SU-DHL-6 (cell line): ENCODE data around the gene ECHDC1.

Source experiments
- H2AFZ ChIP-seq: fragments of 200-600 bp; sonication (generic); 2 replicates; pipeline ENCODE4 v1.6.1; 2014; ENCODE audit warnings: low read depth, mild to moderate bottlenecking, moderate library complexity, mixed read lengths, antibody characterized with exemption, low read length; ENCODE audit not compliant: severe bottlenecking
- H3F3A ChIP-seq: fragments of 200-600 bp; shearing (Covaris generic); 2 replicates; pipeline ENCODE4 v1.6.0; 2016; ENCODE audit warnings: antibody characterized with exemption, mild to moderate bottlenecking; ENCODE audit not compliant: insufficient read depth
- H3K27ac ChIP-seq: fragments of 200-600 bp; sonication (generic); 2 replicates; pipeline ENCODE4 v1.5.1; 2016; ENCODE audit warnings: low read depth, mild to moderate bottlenecking, low read length, moderate library complexity, mixed read lengths
- H3K27me3 ChIP-seq: fragments of 200-600 bp; sonication (generic), shearing (Covaris generic); 2 replicates; pipeline ENCODE4 v1.6.0; 2014; ENCODE audit warnings: mild to moderate bottlenecking, low read length
- H3K36me3 ChIP-seq: fragments of 200-600 bp; sonication (generic); 2 replicates; pipeline ENCODE4 v1.6.1; 2014; ENCODE audit warnings: mild to moderate bottlenecking, low read length, mixed read lengths
- H3K4me2 ChIP-seq: fragments of 300-600, 200-600 bp; shearing (Covaris generic), sonication (generic); 2 replicates; pipeline ENCODE4 v1.6.0; 2014; ENCODE audit warnings: low read length, low read depth, mild to moderate bottlenecking; ENCODE audit not compliant: poor library complexity, severe bottlenecking
- H3K4me3 ChIP-seq: fragments of 200-600 bp; sonication (generic); 2 replicates; pipeline ENCODE4 v1.5.1; 2014; ENCODE audit warnings: antibody characterized with exemption, low read length, mild to moderate bottlenecking, mixed read lengths; ENCODE audit not compliant: insufficient read depth, poor library complexity, severe bottlenecking
- H3K79me2 ChIP-seq: fragments of 200-600 bp; sonication (generic); 2 replicates; pipeline ENCODE4 v1.6.1; 2014; ENCODE audit warnings: mild to moderate bottlenecking, low read length, moderate library complexity; ENCODE audit not compliant: insufficient read depth
- H3K9ac ChIP-seq: fragments of 200-600 bp; sonication (generic); 2 replicates; pipeline ENCODE4 v1.7.0; 2014; ENCODE audit warnings: mild to moderate bottlenecking, low read length
- H3K9me2 ChIP-seq: fragments of 200-600 bp; sonication (generic); replicated peaks from 2 replicates; pipeline ENCODE4 v1.6.1; 2014; ENCODE audit warnings: low read length; ENCODE audit not compliant: insufficient read depth
- H3K9me3 ChIP-seq: fragments of 200-600 bp; sonication (generic); 2 replicates; pipeline ENCODE4 v1.6.1; 2014; ENCODE audit warnings: low read length, mixed read lengths; ENCODE audit not compliant: insufficient read depth
- H4K20me1 ChIP-seq: fragments of 200-600 bp; sonication (generic); 2 replicates; pipeline ENCODE4 v1.6.1; 2014; ENCODE audit warnings: low read depth, mild to moderate bottlenecking, antibody characterized with exemption, low read length, moderate library complexity, mixed read lengths
- CTCF ChIP-seq: fragments of 200-600 bp; sonication (generic); IDR thresholded peaks from one replicate; pipeline ENCODE4 v1.5.1; 2017; ENCODE audit warnings: antibody characterized with exemption, mild to moderate bottlenecking, low read length, moderate library complexity; ENCODE audit not compliant: insufficient read depth, poor library complexity, severe bottlenecking
- EZH2phosphoT487 ChIP-seq: fragments of 200-600 bp; sonication (generic), shearing (Covaris generic); conservative IDR thresholded peaks from 2 replicates; pipeline ENCODE4 v1.6.1; 2018; ENCODE audit warnings: mild to moderate bottlenecking, antibody characterized with exemption, low read length, moderate library complexity, mixed read lengths

The ECHDC1 gene

DNA sequence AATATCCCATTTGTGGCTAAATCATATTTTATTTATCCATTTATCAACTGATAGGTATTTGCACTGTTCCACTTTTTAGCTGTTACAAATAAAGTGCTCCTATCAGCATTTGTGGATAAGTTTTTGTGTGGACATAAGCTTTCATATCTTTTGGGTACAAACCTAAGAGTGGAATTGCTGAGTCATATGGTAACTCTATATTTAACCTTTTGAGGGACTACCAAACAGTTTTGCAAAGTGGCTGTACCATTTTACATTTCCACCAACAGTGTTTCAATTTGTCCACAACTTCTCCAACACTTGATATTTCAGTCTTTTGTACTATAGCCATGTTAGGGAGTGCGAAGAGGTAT is 23.6 kb upstream of the ECHDC1 start:
- Histone ChIP-seq H3K4me2 (no peak overlapping the region), H3K9ac (no peak overlapping the region), H3K4me3 (no peak overlapping the region)

GRCh38 chr6:127366282-127367022 is 23.0 kb upstream of the ECHDC1 start:
- no peaks in the 10 kb centered on the region for H3K27me3 ChIP-seq
- TF ChIP-seq EZH2phosphoT487, result no peak
- no peak for TF ChIP-seq CTCF
- no peaks in the 10 kb centered on the region; the same call in 1 of the 2 replicates for H3K36me3 ChIP-seq
- no peak overlapping the region for H3K4me2 ChIP-seq
- no peak overlapping the region for H3K27ac ChIP-seq
- H3K4me3 ChIP-seq, result no peak overlapping the region
- H2AFZ ChIP-seq, result no peak overlapping the region
- H3K9me3 ChIP-seq, result no peaks in the 10 kb centered on the region; the same call in 1 of the 2 replicates
- H3K79me2 ChIP-seq, result no peaks in the 10 kb centered on the region
- H3K9me2 ChIP-seq, result no peaks in the 10 kb centered on the region
- H3K9ac ChIP-seq, result no peak overlapping the region
- no peaks in the 10 kb centered on the region for H4K20me1 ChIP-seq
- no peaks in the 10 kb centered on the region for H3F3A ChIP-seq

More for the DNA sequence above, 23.6 kb upstream of the ECHDC1 start:
- Histone ChIP-seq H3K36me3 (no peaks in the 10 kb centered on the region; the same call in 1 of the 2 replicates), H3F3A (no peaks in the 10 kb centered on the region), H4K20me1 (no peaks in the 10 kb centered on the region), H3K9me2 (no peaks in the 10 kb centered on the region), H2AFZ (no peak overlapping the region), H3K9me3 (no peaks in the 10 kb centered on the region; the same call in 1 of the 2 replicates), H3K79me2 (no peaks in the 10 kb centered on the region), H3K27ac (no peak overlapping the region), H3K27me3 (no peaks in the 10 kb centered on the region)
- TF ChIP-seq CTCF (no peak), EZH2phosphoT487 (no peak)

GRCh38 chr6:127365874-127366273 is 22.5 kb upstream of the ECHDC1 start:
- H2AFZ ChIP-seq, result no peak overlapping the region
- H3K27me3 ChIP-seq, result no peaks in the 10 kb centered on the region
- H3K9me3 ChIP-seq, result no peaks in the 10 kb centered on the region
- no peaks in the 10 kb centered on the region for H3K9me2 ChIP-seq
- H4K20me1 ChIP-seq, result no peaks in the 10 kb centered on the region
- no peak overlapping the region for H3K4me3 ChIP-seq
- no peak overlapping the region for H3K4me2 ChIP-seq
- no peaks in the 10 kb centered on the region; the same call in 1 of the 2 replicates for H3K36me3 ChIP-seq
- H3K79me2 ChIP-seq, result no peaks in the 10 kb centered on the region
- no peak overlapping the region for H3K27ac ChIP-seq
- H3K9ac ChIP-seq, result no peak overlapping the region
- TF ChIP-seq CTCF (no peak), EZH2phosphoT487 (no peak)
- no peaks in the 10 kb centered on the region for H3F3A ChIP-seq
